GM19238 (cell line): Measurements from ENCODE around the gene KDM7A.
"Not testable (repeated sequence)": the region's sequence is repeated elsewhere in the genome, so short reads cannot be mapped to it uniquely, and the experiment has no call there.

Source experiments
- DNase-seq: peaks from one replicate; pipeline ENCODE4 v3.0.0; 2011; ENCODE audit warnings: low spot score; ENCODE audit not compliant: insufficient read length

Gene KDM7A

DNA sequence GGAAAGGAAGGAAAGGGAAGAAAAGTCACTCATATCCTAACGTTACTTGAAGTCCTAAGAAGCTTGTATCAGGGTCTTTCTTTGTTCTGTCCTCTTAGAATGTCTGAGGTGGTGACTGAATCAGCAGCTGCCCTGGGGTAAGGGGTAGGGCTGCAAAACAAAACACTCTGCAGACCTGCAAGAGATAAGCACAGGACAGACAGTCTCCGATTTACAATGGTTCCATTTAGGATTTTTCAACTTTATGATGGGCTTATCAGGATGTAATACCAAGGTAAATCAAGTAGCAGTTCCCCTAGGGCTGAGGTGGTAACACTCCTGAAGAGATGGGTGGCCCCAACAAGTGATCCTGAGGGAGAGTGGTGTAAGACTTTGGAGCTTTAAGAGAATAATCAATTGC is 16.5 kb downstream of the KDM7A start:
- DNase-seq: no peak

DNA sequence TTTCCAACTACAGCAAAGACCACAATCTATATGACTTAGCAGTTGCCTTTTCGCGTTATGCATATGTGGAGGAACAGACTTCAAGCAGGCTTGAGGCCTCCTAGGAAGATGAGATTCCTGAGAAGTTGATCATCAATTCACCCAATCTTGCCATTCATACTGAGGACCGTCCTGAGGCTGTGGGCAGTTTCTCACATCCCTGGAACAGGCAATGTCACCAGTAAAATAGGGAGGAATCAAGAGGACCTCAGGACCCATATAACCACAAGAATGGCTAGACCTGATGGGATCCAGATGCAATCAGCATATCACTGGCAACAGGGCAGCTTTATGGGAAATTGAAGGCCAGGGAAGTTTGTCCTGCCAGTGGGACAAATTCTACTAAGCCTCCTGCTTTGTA is 17.3 kb downstream of the KDM7A start:
- DNase-seq: no peak

DNA sequence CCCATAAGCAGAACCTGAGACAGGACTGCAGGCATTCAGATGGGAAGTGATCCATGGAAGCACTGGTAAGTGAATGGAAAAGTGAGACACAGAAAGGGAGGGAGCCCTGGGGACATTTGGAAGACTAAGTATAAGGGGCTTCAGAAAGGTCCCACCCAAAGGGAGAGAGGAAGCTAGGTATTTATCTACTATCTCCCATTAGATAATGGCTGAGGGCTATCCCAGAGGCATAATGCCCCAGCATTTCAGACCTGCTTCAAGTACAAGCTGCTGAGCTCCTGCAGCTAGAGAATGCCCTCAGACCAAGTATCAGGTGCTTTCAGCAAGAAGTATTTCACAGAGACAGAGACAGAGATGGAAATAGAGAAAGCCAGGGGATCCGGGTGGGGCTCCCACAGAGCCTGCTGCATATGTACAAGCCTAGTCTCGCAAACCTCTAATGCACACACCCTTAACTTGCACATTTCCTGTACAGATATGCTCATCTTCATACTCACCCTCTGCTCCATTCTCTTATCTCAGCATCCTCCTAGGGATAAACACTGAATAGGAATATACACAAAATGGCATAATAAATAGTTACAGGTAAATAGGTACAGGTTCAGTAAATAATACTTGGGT is 20.2 kb downstream of the KDM7A start:
- no peak for DNase-seq

DNA sequence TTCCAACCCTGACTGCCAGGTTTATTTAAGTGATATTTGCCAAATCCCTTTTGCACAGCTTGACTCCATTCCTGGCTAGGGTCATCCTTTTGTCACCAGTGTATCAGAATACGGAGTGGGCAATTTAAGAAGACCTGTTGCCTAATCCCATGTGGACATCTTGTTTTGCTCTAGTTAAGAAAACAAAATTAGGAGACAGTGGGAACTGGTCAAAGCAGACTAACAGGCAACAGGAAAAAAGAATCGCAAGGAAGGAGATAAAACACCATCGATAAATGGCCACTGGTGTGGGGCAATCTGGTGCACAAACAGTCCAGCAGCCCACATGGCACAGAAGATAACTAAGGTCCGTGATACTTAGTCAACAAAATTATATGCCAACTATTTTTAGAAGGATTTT is 21.4 kb downstream of the KDM7A start:
- DNase-seq: no peak

DNA sequence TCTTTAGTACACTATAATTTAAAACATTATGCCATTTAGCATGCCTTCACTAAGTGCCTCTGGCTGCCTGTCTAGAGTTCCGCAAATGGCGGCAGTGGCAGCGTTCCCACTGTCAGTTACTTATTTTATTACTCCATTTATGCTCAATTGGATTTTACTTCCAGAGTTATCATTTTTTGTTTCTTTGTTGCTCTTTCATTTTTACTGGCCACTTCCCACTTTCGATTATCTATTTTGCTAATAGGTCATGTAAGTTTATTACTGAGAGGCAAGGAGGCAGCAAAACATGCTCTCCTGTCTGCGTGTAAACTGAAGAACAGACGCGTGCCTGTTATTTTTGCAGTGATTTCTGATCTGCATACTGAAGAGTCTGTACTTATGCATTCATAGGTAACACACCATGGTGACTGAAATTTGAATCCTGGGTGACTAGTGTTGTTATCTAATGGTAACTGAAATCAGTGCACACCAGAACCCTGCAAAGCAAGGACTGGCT is 23.1 kb downstream of the KDM7A start:
- no peak for DNase-seq

DNA sequence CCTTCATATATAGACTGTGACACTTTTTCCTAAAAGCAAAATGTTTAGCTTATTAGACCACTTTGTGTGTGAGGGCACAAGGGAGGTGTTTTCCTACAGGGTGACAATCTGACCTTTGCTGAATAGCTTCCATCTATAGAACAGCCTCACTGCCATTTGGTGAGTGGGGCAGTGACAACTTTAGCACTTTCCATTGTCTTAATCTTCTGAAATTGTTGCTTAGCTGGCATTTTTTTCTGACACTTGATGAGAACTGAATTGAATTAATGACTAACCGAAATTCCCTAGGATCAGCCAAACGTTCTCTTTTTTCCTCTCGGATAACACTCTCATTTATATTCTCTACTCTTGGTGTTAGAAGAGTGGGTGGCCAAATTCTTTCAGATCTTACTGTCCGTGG is 30.2 kb downstream of the KDM7A start:
- no peak for DNase-seq

DNA sequence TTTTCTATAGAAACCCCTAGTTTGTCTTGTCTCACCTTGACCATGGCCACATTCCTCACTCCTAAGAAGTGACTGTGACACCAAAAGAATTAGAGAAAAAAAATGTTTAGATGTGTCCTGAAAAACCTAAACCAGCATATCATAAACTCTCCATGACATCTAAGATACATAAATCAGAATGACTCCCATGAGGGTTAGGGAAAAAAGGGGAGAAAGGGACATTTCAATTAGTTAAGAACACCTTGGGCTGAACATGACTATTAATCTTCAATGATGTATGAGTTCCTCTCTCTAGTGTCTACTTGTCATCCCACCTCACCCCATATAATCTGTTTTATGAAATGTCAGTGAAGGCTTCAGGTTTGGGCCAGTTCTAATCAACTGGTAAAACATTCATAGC is 31.1 kb downstream of the KDM7A start:
- DNase-seq: no peak

DNA sequence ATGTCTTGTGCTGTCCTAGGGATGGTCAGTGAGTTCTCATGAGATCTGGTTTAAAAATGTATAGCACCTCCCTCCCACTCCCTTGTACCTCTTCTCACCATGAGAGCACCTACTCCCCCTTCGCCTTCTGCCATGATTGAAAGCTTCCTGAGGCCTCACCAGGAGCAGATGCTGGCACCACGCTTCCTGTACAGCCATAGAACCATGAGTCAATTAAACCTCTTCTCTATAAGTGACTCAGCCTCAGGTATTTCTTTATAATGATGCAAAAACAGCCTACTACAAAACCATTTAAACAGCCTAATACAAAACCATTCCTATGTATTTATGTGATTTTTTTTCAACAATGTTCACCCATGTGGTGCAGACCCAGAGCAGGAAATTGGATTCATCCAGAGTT is 32.0 kb downstream of the KDM7A start:
- DNase-seq: no peak

DNA sequence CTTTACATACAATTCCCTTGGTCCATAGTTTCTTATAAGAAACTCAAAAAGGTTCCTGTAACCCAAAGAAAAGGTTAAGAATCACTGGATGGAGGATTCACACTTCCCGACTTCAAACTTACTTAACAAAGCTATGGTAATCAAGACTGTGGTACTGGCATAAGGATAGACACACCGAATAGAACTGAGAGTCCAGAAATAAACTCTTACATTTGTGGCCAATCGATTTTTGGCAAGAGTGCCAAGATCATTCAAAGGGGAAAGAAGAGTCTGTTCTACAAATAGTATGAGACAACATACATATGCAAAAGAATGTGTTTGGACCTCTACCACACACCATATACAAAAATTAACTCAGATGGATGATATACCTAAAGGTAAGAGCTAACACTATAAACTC is 32.8 kb downstream of the KDM7A start:
- DNase-seq: no peak

DNA sequence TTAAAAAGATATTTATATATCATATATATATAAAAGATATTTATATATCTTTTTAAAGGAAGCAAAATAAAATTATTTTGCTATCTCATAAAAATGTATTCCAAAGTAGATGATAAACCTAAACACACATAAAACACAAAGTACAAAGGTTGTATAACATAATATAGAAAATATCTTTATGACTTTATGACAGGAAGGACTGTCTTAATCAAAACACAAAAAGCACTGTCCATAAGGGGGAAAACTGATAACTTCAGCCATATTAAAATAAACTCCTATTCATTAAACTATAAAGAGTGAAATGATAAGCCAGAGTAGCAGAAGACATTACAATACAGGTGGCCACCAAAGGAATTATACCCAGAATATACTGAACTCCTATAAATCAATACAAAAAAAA is 34.8 kb downstream of the KDM7A start:
- no peak for DNase-seq

DNA sequence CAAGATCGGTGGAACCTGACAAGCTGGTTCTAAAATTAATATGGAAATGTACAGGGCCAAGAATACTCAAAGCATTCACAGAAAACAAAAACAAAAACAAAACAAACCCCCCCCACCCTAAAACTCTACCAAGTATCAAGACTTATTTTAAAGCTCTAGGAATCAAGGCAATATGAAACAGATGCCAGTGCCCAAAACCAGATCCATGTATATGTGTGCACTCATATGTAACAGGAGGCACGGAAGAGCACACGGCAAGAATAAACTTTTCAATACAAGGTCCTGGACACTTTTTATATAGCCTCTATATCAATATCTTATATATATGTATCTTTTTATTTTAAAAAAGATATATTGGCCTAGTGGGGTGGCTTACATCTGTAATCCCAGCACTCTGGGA is 35.5 kb downstream of the KDM7A start:
- no peak for DNase-seq

DNA sequence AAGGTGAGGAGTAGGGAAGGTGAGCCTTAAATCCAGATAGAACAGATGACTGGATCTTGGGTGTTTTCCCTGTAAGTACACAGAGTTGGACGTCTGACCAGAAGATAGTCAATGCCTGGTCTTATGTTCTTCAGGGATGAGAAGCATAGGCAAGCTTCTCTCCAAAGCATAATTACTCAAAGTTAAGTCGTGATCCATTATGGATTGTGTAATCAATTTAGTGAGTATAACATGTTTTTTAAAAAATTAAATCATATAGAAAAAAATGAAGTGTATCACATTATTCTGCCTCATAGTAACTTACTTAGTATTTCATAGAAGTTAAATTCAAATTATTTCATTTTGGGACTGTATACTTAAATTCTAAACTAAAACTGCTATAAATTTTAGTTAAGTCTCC is 39.7 kb downstream of the KDM7A start:
- DNase-seq: no peak

DNA sequence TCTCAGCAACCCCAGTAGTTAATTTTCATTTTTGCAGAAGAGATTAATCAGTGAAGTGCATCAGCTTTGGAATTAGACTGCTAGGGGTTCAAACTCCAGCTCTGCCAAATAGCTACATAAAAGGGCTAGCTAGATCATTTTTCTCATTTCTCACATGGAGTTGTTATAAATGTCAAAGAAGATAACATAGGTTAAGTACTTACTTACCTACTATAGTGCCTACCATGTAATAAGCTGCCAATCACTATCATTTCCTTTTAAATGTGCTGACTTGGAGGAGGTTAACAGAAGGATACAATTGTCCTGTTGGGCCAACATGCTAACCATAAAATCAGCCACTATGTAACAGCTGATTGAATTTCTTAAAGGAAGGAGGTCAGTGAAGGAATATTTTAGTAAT is 40.7 kb downstream of the KDM7A start:
- no peak for DNase-seq

DNA sequence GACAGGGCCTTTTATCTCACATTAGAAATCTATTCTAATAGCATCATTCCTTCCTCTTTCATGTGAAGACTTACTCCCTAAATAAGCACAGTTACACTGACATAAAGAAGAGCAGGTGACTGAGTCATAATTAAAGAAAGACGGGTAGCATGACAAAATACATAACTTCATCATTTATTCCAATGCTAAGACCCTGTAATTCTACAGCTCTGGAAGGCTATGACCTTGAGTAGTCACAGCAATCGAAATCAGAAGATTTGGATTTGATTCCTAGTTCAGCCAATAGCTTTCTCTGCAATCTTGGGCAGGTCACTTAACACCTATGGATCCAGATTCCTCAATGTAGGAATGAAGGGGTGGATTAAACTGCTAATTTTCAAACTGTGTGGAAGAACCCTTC is 42.7 kb downstream of the KDM7A start:
- DNase-seq: no peak

DNA sequence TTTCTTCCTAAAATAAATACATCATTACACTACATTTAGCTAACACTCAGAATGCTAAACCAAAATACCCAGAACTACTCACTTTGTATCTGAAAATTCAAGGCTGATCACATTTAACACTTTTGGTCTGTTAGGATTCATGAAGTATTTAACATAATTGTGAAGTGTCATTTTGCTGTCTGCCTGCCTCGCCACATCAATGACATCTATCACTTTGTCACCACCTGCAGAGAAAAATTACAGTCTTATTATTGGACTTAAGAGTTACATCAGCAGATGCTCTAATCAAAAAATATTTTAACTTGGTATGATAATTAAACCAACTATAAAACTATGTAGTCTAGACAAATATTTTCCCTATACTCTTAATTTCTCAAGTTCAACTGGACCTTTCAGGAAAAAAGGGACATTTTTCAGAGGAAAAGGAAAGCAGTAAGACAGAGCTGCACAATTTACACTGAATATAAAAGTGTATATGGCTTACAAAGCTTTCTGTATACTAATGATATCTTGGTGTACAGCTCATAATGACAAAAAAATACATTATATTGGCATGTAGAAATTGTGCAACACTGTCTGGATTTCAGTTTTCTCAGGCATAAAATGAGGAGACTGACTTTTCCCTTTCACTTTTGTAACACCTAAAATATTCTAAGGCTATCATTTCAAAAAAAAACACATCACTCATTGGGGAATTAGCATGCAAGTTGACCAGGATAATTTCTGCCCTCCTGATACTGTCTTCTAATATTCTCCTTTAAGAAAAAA is 49.2 kb downstream of the KDM7A start:
- no peak for DNase-seq

DNA sequence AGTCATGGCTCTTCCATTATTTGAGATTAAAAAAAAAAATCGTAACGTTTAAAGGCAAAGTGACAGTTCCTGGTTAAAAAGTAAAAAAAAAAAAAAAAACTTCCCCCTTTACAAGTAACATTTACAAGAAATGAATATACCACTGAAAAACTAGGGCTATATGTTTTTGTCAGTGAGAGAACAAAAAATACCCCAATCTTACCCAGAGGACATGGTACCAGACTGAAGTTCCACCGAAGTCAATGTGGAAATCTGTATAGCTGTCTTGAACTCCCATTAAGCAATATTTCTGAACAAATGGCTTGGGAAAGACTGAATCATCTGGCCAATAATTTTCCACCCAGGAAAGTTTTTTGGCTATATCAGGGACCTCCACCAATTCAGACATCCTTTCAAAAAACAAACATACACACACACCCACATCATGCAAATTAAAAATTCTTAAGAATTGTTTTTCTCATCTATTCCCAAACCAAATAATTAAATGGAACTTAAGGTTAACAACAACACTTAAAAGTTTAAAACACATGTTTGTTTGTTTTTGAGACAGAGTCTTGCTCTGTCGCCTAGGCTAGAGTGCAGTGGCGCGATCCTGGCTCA is 50.2 kb downstream of the KDM7A start:
- DNase-seq: no peak

DNA sequence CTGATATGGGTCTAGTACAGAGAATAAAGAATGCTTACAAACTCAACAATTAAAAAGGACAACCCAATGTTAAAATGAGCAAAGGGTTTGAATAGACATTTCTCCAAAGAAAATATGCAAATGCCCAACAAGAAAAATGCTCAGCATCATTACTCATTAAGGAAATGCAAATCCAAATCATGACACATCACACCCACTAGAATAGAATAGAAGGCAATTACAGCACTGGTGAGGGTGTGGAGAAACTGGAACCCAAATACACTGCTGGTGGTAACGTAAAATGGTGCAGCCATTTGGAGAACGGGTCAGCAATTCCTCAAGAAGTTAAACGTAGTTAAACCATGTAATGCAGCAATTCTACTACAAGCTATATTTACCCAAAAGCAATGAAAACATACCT is 53.8 kb downstream of the KDM7A start:
- DNase-seq: no peak

DNA sequence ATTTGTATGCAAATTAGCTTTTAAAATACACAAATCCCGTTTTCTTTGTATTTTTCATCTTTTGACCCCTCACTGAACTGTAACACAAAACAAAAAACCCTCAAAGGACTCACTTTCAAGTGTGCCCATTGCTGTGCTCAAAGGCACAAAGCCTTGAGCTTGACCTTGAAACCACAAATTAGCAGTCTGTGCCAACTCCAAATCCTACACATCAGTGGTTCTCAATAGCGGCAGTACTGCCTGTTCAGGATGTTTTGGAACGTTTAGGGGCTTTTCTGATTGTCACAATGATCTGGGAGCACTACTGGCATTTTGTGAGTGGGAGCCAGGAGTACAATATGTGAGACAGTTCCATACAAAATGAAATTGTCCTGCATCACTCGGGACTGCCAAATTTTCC is 55.5 kb downstream of the KDM7A start:
- no peak for DNase-seq

DNA sequence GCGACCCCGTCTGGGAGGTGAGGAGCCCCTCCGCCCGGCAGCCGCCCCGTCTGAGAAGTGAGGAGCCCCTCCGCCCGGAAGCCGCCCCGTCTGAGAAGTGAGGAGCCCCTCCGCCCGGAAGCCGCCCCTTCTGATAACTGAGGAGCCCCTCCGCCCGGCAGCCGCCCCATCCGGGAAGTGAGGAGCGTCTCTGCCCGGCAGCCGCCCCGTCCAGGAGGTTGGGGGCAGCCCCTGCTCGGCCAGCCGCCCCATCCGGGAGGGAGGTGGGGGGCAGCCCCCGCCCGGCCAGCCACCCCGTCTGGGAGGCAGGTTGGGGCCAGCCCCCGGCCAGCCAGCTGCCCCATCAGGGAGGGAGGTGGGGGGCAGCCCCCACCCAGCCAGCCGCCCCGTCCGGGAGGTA is 62.0 kb downstream of the KDM7A start:
- not testable (repeated sequence) for DNase-seq

DNA sequence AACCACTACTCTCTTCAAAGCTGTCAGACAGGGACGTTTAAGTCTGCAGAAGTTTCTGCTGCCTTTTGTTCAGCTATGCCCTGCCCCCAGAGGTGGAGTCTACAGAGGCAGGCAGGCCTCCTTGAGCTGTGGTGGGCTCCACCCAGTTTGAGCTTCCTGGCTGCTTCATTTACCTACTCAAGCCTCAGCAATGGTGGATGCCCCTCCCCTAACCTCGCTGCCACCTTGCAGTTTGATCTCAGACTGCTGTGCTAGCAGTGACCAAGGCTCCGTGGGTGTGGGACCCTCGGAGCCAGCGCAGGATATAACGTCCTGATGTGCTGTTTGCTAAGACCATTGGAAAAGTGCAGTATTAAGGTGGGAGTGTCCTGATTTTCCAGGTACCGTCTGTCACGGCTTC is 68.0 kb downstream of the KDM7A start:
- DNase-seq: not testable (repeated sequence)

DNA sequence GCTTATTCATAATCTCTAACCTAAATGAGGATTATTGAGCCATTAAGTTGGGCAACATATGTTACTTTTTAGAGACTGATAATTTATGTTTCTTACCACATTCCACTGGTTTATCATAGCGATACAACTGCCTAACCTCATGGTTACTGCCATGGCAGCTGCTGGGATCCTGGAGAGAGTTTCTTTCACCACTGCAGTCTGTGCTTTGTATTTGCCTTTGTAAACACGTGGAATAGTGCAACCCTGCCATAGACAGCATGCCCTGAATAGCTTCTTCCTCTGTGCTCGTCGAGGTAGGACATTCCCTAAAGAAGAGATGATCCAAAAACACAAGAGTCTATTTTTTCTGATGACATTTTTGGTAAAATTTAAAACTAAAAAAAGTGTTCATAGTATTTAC is 80.3 kb downstream of the KDM7A start:
- DNase-seq: no peak

DNA sequence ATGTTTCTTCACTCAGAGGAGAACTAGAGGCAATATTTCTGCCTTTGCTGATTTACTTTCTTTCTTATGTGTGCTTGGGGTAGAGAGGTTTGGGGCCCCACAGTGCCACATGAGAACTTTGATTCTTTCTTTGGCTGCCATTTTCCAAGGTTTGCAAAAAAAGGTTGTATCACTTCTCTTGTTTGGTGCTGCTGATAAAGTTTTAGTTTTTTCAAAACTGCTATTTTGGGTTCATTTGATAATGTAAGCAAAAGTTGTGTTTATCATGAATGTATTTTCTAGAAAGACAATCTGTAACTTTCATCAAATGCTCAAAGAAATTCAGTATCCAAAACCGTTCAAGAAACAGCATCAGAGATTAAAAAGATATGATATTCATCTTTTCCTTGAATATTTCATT is 83.4 kb downstream of the KDM7A start:
- DNase-seq: no peak

DNA sequence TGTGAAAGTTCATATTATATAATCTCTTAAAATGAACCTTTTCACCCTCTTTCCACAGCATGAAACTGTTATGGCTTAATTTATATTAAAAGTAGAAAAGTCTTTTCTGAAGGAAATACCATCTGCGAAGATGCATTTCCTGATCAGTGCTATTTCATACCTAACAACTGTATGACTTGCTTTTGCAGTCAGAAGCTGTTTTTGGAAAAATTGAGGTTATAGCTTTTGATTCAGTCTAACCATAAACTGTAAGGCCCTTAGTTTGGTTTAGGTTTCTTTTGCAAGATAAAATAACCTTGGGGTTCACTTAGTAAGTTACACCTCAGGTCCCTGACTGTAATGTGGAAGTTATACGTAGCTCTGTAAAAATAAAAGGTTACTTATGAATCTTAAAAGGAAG is 91.3 kb downstream of the KDM7A start:
- DNase-seq: no peak
